Right lobe of liver (tissue), 4 donors: Measurements from ENCODE around the gene ADSS2.
A peak's percentile ranks its signal among the peaks of the same experiment; 100 is the strongest.

Experiments
- CTCF ChIP-seq, 4 donors: fragments of 200-600 bp in 3 of 4; fragments of 450-650 bp in 1 of 4; IDR thresholded peaks; one replicate each; pipeline versions ENCODE4 v1.5.1 to v1.8.0; 2016 to 2022; ENCODE audit warnings: antibody characterized with exemption in 4 of 4, mild to moderate bottlenecking in 2 of 4
- POLR2A ChIP-seq: fragments of 450-650 bp; IDR thresholded peaks from one replicate; pipeline ENCODE4 v1.6.1; 2017; ENCODE audit warnings: antibody characterized with exemption, mild to moderate bottlenecking
- donor health status: DM: no; HTN: no; CAD: no.
- donor health status: DM: no; HTN: no; CAD: no.
- donor health status: DM: no; HTN: yes; CAD: no.

GRCh38 chr1:244451539-244451950, at the start of gene ADSS2:
- TF ChIP-seq CTCF (IDR thresholded peaks at IDR 0.05) (no peak), POLR2A (peak; percentile 94)
